ENCODE results near the gene PDIA5.
"Not testable (repeated sequence)": the region's sequence is repeated elsewhere in the genome, so short reads cannot be mapped to it uniquely, and the experiment has no call there.

PDIA5 gene

DNA sequence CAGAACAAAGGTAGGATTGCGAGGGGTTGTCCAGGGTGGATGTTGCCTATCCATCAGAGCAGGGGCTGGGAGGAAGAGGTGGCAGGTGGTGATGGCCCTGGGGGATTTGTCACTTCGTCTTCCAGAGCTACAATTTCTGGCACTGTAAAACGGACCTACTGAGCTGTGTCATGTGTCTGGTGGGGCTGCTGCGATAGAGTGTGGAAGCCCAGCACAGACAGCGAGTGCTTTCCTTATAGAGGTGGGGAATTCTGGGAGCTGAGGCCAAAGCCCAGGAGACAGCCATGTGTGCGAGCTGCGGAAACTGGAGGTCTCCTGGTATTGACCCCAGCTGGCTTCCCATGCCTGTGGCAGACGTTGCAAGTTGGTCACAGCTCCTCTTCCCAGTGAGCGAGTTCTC, 73.7 kb downstream of the PDIA5 start:
- H3K27ac ChIP-seq (ENCODE audit: low read length): no peak overlapping the region
- no peaks in the 10 kb centered on the region for H3K4me1 ChIP-seq (ENCODE audit: control insufficient read depth in 1 of 2, insufficient read depth in 2 of 2, low read length in 2 of 2)
- peaks cover 3 to 25% of the 10 kb centered on the region in 2 donors for H3K36me3 ChIP-seq (ENCODE audit: control insufficient read depth in 1 of 2, insufficient read depth in 2 of 2, low read length in 2 of 2)
- H3K27me3 ChIP-seq (ENCODE audit: low read depth, low read length): no peaks in the 10 kb centered on the region
- no peak overlapping the region for H3K4me3 ChIP-seq (ENCODE audit: low read depth in 1 of 2, low read length in 2 of 2)
- no peaks in the 10 kb centered on the region for H3K9me3 ChIP-seq (ENCODE audit: control insufficient read depth in 1 of 2, low read length in 2 of 2)

DNA sequence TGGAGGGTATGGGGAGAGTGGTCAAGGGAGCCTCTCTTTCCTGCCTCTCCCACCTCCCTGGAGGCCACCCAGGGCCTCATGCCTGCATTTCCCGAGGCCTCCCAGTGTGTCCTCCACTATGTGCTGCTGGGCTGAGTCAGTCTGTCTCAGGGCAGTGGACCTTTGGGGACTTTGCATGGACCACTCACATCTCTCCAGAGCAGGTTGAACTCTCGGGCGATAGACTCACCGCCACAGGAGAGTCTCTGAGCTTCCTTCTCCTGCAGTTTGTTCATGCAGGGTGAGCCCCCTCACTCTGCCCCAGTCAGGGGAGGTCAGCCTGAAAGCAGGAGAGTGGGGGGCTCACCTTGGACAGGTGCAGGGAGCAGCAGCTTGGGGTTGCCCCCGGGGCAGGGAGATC, 74.5 kb downstream of the PDIA5 start:
- Histone ChIP-seq H3K27ac (ENCODE audit: low read length) (no peak overlapping the region), H3K4me3 (ENCODE audit: low read depth in 1 of 2, low read length in 2 of 2) (no peak overlapping the region), H3K4me1 (ENCODE audit: control insufficient read depth in 1 of 2, insufficient read depth in 2 of 2, low read length in 2 of 2) (no peaks in the 10 kb centered on the region), H3K9me3 (ENCODE audit: control insufficient read depth in 1 of 2, low read length in 2 of 2) (no peaks in the 10 kb centered on the region), H3K27me3 (ENCODE audit: low read depth, low read length) (no peaks in the 10 kb centered on the region), H3K36me3 (ENCODE audit: control insufficient read depth in 1 of 2, insufficient read depth in 2 of 2, low read length in 2 of 2) (peaks cover 7 to 32% of the 10 kb centered on the region in 2 donors)

DNA sequence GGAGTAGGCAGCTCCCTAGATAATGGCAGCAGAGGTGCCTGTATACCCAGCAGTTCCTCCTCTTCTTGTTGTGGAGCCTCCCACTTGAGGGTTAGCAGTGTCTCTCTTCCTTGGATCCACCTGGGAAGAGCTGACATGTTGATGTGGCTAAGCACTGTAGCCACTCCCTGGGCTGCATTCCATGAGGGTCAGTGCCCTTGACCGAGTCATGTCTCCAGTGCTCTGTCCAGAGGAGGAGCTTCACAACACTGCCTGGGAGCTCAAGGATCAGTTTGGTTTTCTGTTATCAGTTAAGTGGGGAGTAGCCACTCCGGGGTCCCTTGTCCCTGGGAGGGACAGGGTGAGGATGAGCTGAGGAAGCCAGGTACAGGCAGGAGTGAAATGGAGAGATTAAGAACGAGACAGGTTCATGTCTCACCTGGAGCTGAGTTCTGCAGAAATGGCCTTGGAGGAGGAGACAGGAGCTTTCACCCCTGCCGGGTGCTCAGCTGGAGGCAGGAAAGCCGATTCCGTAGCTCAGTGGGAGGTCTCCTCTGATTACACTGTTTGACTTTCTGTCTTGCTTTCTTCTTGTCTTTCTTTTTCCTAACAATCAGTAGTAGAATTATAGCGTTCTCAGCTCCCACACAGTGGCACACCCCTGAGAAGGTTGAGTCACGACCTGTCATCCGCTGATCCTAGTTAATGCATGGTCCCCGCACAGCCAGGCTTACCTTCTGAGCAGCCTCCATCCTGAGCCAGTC, 77.0 kb downstream of the PDIA5 start:
- H3K27me3 ChIP-seq (ENCODE audit: low read depth, low read length): no peaks in the 10 kb centered on the region
- no peak overlapping the region for H3K4me3 ChIP-seq (ENCODE audit: low read depth in 1 of 2, low read length in 2 of 2)
- H3K27ac ChIP-seq (ENCODE audit: low read length): no peak overlapping the region
- peaks cover 16 to 31% of the 10 kb centered on the region in 2 donors for H3K36me3 ChIP-seq (ENCODE audit: control insufficient read depth in 1 of 2, insufficient read depth in 2 of 2, low read length in 2 of 2)
- H3K9me3 ChIP-seq (ENCODE audit: control insufficient read depth in 1 of 2, low read length in 2 of 2): no peaks in the 10 kb centered on the region
- no peaks in the 10 kb centered on the region for H3K4me1 ChIP-seq (ENCODE audit: control insufficient read depth in 1 of 2, insufficient read depth in 2 of 2, low read length in 2 of 2)

DNA sequence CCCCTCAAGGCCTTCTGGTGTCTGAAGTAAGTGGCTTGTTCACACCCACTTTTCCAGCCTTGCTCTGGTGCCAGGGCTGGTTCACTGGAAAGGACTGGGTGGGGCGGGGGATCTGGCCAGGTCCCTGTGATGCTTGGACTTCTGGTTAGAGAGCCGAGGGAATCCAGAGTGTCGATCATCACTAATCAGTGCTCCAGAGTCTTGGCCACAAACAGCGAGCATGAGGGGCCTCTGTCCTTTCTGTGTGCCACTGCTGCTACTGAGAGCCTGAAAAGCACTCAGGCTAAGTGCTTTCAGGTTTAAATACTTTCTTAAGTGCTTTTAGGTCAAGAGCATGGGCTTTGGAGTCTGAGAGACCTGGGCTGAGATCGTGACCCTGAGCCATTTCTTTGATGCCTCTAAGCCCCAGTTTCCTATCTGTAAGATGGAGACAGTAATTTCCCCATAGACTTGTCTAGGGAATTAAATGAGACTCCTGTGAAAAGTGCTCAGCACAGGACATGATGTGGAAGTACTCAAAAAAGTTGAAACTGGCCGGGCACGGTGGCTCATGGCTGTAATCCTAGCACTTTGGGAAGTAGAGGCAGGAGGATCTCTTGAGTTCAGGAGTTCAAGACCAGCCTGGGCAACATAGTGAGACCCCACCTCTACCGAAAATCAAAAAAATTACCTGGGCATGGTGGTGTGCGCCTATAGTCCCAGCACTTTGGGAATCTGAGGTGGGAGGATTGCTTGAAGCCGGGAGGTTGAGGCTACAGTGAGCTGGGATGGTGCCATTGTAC, 81.1 kb downstream of the PDIA5 start:
- H3K36me3 ChIP-seq (ENCODE audit: control insufficient read depth in 1 of 2, insufficient read depth in 2 of 2, low read length in 2 of 2): peaks cover 16 to 36% of the 10 kb centered on the region in 2 donors

DNA sequence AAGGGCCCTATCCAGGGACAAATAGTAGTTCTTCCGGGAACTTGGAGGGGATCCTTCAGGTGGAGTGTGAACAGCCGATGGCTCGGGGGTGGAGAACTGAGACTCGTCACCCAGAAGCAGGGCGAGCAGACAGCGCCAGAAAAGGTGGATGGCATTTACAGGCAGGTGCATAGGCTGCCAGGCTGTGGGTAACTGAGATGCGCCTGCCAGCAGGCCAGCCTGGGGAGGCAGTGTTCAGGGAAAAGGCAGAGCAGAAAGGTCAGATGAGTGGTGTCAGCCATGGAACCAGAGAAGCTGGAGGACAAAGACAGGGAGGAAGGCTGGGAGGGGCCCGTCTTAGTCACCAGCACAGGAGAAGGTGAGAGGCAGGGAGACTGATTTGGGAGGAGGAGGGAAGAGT, 81.9 kb downstream of the PDIA5 start:
- Histone ChIP-seq H3K4me3 (ENCODE audit: low read depth in 1 of 2, low read length in 2 of 2) (no peak overlapping the region), H3K4me1 (ENCODE audit: control insufficient read depth in 1 of 2, insufficient read depth in 2 of 2, low read length in 2 of 2) (no peaks in the 10 kb centered on the region), H3K9me3 (ENCODE audit: control insufficient read depth in 1 of 2, low read length in 2 of 2) (no peaks in the 10 kb centered on the region), H3K27ac (ENCODE audit: low read length) (no peak overlapping the region), H3K36me3 (ENCODE audit: control insufficient read depth in 1 of 2, insufficient read depth in 2 of 2, low read length in 2 of 2) (peaks cover 16 to 36% of the 10 kb centered on the region in 2 donors), H3K27me3 (ENCODE audit: low read depth, low read length) (no peaks in the 10 kb centered on the region)

More for the DNA sequence above, 81.1 kb downstream of the PDIA5 start:
- H3K27ac ChIP-seq (ENCODE audit: low read length): no peak overlapping the region
- H3K4me1 ChIP-seq (ENCODE audit: control insufficient read depth in 1 of 2, insufficient read depth in 2 of 2, low read length in 2 of 2): no peaks in the 10 kb centered on the region
- no peaks in the 10 kb centered on the region for H3K27me3 ChIP-seq (ENCODE audit: low read depth, low read length)
- H3K9me3 ChIP-seq (ENCODE audit: control insufficient read depth in 1 of 2, low read length in 2 of 2): no peaks in the 10 kb centered on the region
- no peak overlapping the region for H3K4me3 ChIP-seq (ENCODE audit: low read depth in 1 of 2, low read length in 2 of 2)

DNA sequence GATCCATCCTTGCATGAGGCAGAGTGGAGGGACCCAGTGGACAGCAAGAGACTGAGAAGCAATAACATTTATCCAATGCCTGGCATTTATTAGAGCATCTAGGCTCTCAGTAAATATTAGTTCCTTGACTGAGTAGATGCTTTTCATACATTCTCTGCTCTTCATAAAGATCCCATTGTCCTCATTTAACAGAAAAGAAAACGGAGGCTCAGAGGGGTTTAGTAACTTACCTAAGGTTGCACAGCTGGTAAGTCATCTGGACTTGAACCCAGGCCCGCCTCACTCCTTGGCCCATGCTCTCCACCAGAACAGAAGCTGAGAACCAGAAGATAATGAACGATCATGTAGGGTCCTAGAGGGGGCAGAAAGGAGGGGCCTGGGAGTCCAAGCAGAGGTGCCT, 82.7 kb downstream of the PDIA5 start:
- H3K36me3 ChIP-seq (ENCODE audit: control insufficient read depth in 1 of 2, insufficient read depth in 2 of 2, low read length in 2 of 2): peaks cover 16 to 37% of the 10 kb centered on the region in 2 donors
- H3K4me3 ChIP-seq (ENCODE audit: low read depth in 1 of 2, low read length in 2 of 2): no peak overlapping the region
- no peaks in the 10 kb centered on the region for H3K9me3 ChIP-seq (ENCODE audit: control insufficient read depth in 1 of 2, low read length in 2 of 2)

DNA sequence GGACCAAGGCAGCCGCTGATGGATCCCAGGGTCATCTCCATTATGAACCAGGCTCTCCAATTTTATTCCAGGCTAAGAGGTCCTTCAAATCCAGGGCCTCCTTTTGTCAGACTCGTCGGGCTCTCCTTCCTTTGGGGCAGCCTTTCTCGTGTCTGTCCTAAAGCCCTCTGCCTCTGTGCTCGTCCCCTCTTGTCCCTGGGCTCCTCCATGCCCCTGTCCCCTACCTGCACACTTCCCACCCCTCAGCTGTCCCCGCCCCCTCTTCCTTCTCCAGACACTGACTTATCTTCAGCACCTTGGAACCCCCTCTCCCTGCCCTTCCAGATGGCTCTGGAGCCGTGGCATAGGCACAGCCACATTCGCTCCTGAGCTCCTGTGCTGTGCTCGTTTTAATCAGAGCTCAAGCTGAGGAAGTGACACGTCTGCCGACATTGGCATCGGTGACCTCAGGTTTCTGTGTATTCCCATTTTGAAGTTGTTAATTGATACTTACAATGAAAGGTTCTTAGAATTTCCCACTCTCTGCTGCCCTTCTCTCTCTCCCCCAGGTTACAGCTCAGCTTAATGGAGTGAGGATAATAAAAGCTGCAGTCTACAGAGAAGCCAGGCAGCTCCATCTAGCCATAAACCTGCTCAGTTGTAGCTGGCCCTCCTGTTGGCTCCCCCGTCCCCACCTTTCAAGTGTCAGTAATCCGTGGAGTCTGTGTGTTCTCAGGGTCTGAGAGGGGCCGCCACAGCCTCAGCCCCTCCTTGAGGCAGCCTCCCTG, 83.8 kb downstream of the PDIA5 start:
- no peak overlapping the region for H3K27ac ChIP-seq (ENCODE audit: low read length)
- no peak overlapping the region for H3K4me3 ChIP-seq (ENCODE audit: low read depth in 1 of 2, low read length in 2 of 2)
- no peaks in the 10 kb centered on the region for H3K27me3 ChIP-seq (ENCODE audit: low read depth, low read length)
- H3K36me3 ChIP-seq (ENCODE audit: control insufficient read depth in 1 of 2, insufficient read depth in 2 of 2, low read length in 2 of 2): peaks cover 15 to 35% of the 10 kb centered on the region in 2 donors
- H3K9me3 ChIP-seq (ENCODE audit: control insufficient read depth in 1 of 2, low read length in 2 of 2): no peaks in the 10 kb centered on the region
- no peaks in the 10 kb centered on the region for H3K4me1 ChIP-seq (ENCODE audit: control insufficient read depth in 1 of 2, insufficient read depth in 2 of 2, low read length in 2 of 2)

More for the DNA sequence above, 82.7 kb downstream of the PDIA5 start:
- no peaks in the 10 kb centered on the region for H3K27me3 ChIP-seq (ENCODE audit: low read depth, low read length)
- H3K4me1 ChIP-seq (ENCODE audit: control insufficient read depth in 1 of 2, insufficient read depth in 2 of 2, low read length in 2 of 2): no peaks in the 10 kb centered on the region
- no peak overlapping the region for H3K27ac ChIP-seq (ENCODE audit: low read length)

DNA sequence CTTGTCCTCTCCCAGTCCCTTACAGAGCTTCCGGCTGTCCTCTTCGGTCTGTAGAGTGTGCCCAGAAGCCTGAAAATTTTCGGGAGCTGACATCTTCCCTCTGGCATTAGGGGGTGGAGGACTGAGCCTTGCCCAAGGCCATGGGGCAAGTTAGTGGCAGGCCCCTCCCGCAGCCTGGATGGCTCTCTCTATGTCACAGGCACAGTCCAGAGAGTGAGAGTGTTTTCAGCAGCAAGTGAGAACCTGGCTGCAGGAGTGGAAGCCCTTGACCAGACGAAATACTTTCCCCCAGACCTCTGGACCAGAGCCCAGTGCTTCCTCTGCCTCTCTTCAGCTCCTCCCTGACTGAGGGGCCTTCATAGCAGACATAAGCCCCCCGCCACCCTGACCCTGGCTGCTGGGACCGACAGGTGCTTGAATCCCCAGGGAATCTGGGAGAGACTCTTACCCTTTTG, 84.5 kb downstream of the PDIA5 start:
- Histone ChIP-seq H3K27me3 (ENCODE audit: low read depth, low read length) (no peaks in the 10 kb centered on the region), H3K9me3 (ENCODE audit: control insufficient read depth in 1 of 2, low read length in 2 of 2) (no peaks in the 10 kb centered on the region), H3K4me3 (ENCODE audit: low read depth in 1 of 2, low read length in 2 of 2) (no peak overlapping the region), H3K36me3 (ENCODE audit: control insufficient read depth in 1 of 2, insufficient read depth in 2 of 2, low read length in 2 of 2) (peaks cover 11 to 35% of the 10 kb centered on the region in 2 donors), H3K4me1 (ENCODE audit: control insufficient read depth in 1 of 2, insufficient read depth in 2 of 2, low read length in 2 of 2) (no peaks in the 10 kb centered on the region), H3K27ac (ENCODE audit: low read length) (no peak overlapping the region)

DNA sequence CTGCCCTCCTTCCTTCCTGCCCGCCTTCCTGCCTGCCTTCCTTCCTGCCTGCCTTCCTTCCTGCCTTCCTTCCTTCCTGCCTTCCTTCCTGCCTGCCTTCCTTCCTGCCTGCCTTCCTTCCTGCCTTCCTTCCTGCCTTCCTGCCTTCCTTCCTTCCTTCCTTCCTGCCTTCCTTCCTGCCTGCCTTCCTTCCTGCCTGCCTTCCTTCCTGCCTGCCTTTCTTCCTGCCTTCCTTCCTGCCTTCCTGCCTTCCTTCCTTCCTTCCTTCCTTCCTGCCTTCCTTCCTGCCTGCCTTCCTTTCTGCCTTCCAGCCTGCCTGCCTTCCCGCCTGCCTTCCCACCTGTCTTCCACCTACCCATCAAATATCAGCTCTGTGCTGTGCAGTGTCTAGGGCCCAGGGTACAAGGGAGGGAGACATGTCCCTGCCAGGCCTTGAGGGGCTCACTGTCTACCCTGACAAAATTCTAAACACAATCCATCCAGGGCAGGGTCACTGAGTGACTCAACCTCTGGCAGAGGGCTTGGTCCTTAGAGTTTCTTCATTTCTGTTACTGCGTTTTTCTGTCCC, 85.1 kb downstream of the PDIA5 start:
- not testable (repeated sequence) for H3K9me3 ChIP-seq (ENCODE audit: control insufficient read depth in 1 of 2, low read length in 2 of 2); H3K27ac ChIP-seq (ENCODE audit: low read length); H3K4me3 ChIP-seq (ENCODE audit: low read depth in 1 of 2, low read length in 2 of 2); H3K27me3 ChIP-seq (ENCODE audit: low read depth, low read length); H3K4me1 ChIP-seq (ENCODE audit: control insufficient read depth in 1 of 2, insufficient read depth in 2 of 2, low read length in 2 of 2)
- H3K36me3 ChIP-seq (ENCODE audit: control insufficient read depth in 1 of 2, insufficient read depth in 2 of 2, low read length in 2 of 2): peaks cover 9 to 35% of the 10 kb centered on the region in 2 donors

DNA sequence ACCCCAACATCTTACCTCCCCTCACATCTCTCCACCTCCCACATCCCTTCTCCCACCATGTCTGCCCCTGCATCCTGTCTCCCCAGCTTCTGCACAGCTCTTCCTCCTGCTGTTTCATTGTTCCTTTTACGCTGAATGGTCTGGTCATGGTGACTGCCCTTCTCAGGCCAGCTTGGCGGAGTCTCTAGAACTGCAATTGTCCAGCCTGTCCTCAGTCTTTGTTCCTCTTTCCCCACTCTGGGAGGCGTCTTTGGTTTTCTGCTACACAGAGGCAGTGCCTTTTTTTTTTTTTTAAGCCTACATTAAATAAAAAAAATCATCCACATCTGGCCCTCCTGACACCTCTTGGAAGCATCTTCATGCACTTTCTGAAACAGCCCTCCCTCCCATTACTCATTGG, 85.9 kb downstream of the PDIA5 start:
- no peak overlapping the region for H3K27ac ChIP-seq (ENCODE audit: low read length)
- H3K36me3 ChIP-seq (ENCODE audit: control insufficient read depth in 1 of 2, insufficient read depth in 2 of 2, low read length in 2 of 2): peaks cover 3 to 35% of the 10 kb centered on the region in 2 donors
- H3K9me3 ChIP-seq (ENCODE audit: control insufficient read depth in 1 of 2, low read length in 2 of 2): no peaks in the 10 kb centered on the region
- no peaks in the 10 kb centered on the region for H3K4me1 ChIP-seq (ENCODE audit: control insufficient read depth in 1 of 2, insufficient read depth in 2 of 2, low read length in 2 of 2)
- H3K27me3 ChIP-seq (ENCODE audit: low read depth, low read length): no peaks in the 10 kb centered on the region
- H3K4me3 ChIP-seq (ENCODE audit: low read depth in 1 of 2, low read length in 2 of 2): no peak overlapping the region

Measured in muscle layer of duodenum (tissue), 2 donors.